IPS DF 4.7 (cell line): ENCODE measurements around the gene NSMCE1.
"Not testable (repeated sequence)": the region's sequence is repeated elsewhere in the genome, so short reads cannot be mapped to it uniquely, and the experiment has no call there.

Experiments
- DNase-seq: peaks from one replicate; pipeline ENCODE4 v3.0.0-alpha.2; 2013; ENCODE audit warnings: low spot score; ENCODE audit errors: extremely low read depth

Gene NSMCE1

DNA sequence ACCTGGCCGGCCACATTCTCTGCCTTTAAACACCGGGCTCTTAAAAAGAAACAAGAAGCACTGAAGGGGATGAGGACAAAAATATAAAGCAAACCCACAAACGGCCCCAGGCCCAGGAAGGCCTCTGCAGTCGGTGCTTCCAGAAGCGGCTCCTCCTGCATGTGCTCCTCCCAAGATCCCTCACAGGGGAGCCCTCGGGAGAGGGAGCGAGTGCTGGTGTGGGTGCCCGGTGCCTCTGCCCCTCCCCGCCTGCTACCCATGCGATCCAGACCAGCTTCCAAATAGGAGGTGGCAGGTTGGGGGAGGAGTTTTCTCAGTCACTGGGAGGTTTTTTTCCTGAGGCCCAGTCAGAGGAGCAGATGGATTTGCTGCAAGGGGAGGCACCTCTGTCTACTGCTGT lies 49.4 kb downstream of the NSMCE1 start:
- no peak for DNase-seq

DNA sequence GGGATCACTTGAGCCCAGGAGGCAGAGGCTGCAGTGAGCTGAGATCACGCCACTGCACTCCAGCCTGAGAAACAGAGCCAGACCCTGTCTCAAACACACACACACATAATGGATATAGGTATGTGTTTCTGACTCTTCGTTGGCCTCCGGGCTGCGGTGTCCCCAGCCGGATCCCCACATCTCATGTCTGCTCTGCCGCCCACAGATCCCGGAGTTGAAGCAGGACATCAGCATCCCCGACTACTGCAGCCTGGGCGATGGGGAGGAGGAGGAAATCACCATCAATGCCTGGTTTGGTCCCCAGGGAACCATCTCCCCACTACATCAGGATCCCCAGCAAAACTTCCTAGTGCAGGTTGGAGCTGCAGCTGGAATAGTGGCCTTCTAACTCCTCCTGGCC lies 49.8 kb downstream of the NSMCE1 start:
- DNase-seq: no peak

- peak; percentile 49 for DNase-seq
These were observed 51.3 kb downstream of the NSMCE1 start for GRCh38 chr16:27217256-27217655.

DNA sequence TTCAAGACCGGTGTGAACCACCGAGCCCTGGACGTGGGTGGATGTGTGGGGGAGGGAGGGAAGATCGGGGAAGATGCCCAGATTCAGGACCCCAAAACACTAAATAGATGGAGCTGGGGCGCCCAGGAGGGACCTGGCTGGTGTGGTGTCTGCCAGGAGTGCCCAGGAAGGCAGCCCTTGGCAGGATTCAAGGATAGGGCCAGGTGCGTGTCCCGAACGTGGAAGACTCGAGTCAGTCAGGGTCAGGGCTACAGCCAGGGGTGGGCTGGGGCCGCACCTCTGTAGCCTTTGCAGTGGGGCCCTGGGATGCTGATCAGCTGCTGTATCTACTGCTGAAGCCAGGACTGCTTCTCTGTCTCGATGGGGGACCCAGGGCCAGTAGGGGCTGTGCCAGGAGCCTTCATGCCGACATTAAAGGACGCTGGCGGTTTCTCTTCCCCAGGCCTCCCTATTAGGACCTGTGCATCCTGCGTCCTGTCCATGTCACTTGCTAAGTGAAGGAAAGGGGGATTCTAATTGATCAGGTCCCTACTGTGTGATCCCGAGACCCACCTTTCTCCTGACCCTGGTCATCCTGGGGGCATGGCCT lies 52.2 kb downstream of the NSMCE1 start:
- no peak for DNase-seq

DNA sequence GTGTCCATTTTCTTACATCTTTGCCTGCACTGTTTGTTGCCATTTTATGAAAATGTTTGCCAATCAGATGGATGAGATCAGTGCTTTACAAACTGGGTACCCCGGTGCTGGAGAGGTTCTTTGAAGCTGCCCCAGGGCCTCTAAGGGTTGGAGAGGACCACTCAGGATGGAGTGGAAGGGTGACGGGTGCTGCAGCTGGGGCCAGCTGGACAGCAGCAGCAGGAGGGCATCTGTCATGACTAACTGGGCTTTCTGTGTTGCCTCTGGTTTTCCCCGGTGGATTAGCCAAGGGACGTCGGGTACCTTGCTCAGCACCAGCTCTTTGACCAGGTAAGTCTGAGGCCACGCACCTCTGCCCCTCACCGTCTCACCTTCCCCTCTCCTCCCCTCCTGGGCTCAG lies 52.9 kb downstream of the NSMCE1 start:
- DNase-seq: no peak

DNA sequence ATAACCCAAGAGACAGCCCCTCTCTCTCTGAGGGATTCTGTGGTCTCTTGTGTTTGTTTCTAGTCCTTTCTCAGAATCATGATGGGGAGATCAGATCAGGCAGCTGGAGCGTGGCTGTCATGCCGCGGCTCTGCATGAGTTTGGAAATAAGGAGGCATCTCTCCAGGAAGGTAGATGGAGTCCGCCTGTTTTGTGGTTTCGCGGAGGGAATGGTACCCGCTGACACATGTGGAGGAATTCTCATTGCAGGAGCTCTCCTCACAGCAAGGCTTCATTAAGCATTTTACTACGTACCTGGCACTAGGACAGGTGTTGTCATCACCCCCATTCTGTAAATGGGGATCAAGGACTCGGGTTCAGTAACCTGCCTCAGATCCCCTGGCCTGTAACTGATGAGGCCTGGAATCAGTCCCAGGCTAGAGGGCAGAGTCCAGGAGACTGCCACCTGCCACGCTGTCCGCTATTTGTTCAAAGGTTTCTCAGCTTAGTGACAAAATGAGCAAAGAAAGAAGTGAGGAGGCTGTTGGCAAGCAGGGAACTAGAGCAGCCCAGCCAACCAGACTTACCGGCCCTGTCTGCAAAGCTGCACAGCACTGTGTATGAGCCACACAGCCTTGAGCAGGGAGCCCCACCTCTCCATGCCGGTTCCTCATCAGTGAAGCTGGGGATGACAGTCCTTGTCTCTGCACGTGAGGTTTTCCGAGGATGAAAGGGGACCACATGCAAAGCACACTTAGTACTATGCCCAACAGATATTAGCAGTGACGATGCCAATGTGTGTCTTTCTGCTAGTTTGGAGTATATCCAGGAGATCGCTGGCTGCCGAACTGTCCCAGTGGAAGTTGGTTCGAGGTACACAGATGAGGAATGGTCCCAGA lies 54.2 kb downstream of the NSMCE1 start:
- DNase-seq: no peak

DNA sequence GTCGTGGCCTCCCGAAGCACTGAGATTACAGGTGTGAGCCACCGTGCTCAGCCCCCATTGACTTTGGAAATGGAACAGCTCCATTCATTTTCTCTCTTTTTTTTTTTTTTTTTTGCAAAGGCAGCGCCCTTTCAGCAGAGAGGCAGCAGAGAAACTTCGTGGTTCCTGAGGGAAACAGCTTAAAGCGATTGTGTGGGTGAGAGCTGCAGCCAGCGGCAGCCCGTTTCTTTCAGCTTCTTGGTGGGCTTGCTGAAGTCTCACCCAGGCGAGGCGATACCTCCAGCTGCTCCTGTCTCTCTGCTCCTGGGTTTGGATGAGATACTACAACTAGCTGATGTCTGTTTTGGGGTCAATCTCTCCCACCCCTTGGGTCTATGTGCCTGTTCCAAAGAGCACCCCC lies 57.5 kb downstream of the NSMCE1 start:
- DNase-seq: no peak

DNA sequence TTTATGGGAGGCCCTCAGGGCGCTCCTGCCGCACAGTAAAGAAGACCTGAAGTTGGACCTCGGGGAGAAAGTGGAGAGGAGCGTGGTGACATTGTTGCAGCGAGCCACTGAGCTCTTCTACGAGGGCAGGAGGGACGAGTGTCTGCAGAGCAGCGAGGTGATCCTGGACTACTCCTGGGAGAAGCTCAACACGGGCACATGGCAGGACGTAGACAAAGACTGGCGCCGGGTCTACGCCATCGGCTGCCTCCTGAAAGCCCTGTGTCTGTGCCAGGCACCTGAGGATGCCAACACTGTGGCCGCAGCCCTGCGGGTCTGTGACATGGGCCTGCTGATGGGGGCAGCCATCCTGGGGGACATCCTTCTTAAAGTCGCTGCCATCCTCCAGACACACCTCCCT lies 58.4 kb downstream of the NSMCE1 start:
- no peak for DNase-seq

GRCh38 chr16:27209591-27209990 lies 59.0 kb downstream of the NSMCE1 start:
- DNase-seq: no peak

DNA sequence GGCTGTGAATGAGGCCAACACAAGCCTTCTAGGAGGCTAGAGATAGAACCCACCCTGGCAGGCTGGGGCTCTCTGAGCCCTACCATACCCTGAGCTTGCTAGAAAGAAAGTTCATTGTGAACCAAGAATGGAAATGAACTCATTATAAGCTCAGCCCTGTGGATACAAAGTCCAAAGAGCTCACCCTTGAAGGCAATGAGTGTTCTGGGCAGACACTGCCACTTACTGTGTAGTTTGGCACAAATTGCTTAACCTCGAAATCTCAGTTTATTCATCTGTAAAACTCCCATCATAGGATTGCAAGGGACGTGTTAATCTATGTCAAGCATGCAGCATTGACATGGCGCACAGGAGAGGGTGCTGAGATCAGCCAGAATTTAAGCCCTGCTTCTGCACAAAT lies 59.8 kb downstream of the NSMCE1 start:
- no peak for DNase-seq

- no peak for DNase-seq
These were observed 60.4 kb downstream of the NSMCE1 start for GRCh38 chr16:27208081-27208680.

GRCh38 chr16:27207121-27207520 lies 61.5 kb downstream of the NSMCE1 start:
- not testable (repeated sequence) for DNase-seq

- DNase-seq: no peak
These were observed 63.0 kb downstream of the NSMCE1 start for GRCh38 chr16:27205423-27206065.

DNA sequence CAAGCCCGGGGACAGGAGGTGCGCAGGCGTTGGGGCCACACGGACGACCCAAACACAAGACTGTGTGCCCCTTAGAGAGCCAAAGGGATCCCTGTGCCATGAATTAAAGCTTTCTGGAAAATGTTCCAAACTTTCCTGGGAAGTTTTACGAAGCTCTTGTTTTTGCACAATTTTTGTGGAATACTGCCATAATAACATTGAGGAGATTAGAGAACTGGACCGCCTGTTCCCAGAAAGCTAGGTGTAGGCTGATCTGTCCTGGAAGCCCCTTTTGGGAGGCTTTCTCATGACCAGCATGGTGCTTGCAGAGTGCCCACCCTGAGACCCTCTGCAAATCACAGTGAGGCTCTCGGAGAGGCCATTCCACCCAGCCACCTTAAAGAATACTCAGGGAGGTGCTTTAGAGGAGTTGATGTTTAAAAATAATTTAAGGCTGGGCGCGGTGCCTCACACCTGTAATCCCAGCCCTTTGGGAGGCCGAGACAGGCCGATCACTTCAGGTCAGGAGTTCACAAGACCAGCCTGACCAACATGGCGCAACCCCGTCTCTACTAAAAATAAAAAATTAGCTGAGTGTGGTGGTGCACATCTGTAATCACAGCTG lies 64.2 kb downstream of the NSMCE1 start:
- DNase-seq: no peak

- peak; percentile 87 for DNase-seq
These were observed 64.9 kb downstream of the NSMCE1 start, which contains the start of gene KDM8 for GRCh38 chr16:27203507-27204311. Gene KDM8 (plus strand): TSS chr16:27203526. CDS start chr16:27210124, 6,598 bp downstream.

- DNase-seq: peak; percentile 66
These were observed 65.6 kb downstream of the NSMCE1 start for GRCh38 chr16:27202923-27203506.

GRCh38 chr16:27200914-27201313 lies 67.7 kb downstream of the NSMCE1 start:
- DNase-seq: not testable (repeated sequence)

DNA sequence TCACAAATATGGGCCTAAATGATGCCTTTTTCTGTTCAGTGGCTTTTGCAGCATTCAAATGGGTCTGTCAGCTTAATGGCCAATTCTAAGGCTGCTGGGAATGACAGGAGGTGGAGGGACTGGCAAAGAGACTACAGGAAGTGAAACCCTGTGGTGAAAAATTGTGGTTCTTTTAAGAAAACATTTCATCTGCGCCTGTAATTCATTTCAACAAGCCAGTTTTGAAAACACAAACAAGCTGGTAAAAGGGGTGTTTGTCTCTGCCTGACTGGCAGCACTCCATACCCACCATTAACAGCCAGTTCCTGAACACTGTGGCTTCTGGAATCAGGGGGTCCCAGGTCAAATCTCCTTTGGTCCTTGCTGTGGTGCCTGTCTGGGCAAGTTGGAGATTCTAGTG lies 68.8 kb downstream of the NSMCE1 start:
- DNase-seq: no peak

DNA sequence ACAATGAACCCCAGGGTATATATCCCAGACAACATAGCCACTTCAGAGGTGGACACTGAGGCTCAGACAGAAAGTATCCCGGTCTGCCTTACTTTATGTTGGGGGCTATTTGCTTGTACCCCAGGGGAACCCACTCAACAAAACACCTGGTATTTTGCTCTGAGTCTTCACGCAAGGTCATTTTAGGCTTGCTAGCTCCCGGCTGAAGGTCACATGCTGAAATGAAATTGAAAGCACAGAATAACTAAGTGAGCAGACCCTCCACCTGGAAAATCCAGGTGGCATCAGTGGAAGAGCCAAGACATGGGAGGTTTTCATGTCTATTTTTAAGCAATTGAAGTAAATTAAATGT lies 69.4 kb downstream of the NSMCE1 start:
- DNase-seq: no peak

- DNase-seq: no peak
These were observed 69.9 kb downstream of the NSMCE1 start for GRCh38 chr16:27198451-27199234.
